GM19035 (cell line): ENCODE data around the gene KCNIP3.
"Not testable (repeated sequence)": the region's sequence is repeated elsewhere in the genome, so short reads cannot be mapped to it uniquely, and the experiment has no call there.

Source experiments
- ATAC-seq: cut with Tn5 transposase; IDR thresholded peaks from one replicate; pipeline ENCODE4 v1.9.1; 2021; ENCODE audit not compliant: unreplicated experiment

The KCNIP3 gene

DNA sequence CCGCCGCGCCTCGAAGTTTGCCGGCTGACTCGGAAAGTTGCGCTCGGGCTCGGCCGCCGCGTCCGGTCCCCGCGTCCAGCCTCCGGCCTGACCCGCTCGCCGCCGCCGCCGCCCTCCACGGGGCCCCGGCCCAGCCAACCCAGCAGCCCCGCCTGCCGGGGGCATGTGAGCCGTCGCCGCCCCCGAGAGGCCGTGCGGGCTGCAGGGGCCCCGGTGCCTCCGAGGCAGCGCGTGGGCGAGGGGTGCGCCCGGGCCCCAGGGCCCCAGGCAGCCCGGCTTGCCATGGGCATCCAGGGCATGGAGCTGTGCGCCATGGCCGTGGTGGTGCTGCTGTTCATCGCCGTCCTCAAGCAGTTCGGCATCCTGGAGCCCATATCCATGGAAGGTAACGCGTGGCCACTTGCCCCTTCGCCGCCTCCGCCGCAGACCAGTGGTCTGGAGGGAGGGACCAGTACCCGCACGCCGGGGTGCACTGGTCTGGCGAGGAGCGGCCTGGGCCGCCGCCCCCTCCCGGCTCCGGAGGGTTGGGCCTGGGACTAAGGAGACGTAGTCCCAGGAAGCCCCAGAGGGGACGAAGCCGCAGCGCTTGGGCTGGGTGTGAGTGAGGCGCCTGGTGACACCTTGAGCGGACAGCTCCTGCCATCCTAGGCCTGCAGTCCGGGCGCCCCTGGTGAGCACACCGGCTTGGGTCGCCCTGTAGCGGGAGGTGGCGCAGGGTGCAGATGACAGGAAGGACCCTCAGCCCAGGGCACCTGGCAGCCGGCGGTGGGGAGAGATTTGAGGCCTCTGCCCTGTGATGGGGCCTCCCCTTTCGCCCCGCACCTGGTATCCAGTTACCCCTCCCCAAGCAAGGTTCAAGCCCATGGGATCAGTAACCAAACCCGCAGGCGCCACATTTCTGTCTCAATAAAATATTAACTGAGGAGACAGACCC, 49.9 kb downstream of the KCNIP3 start:
- ATAC-seq = no peak

DNA sequence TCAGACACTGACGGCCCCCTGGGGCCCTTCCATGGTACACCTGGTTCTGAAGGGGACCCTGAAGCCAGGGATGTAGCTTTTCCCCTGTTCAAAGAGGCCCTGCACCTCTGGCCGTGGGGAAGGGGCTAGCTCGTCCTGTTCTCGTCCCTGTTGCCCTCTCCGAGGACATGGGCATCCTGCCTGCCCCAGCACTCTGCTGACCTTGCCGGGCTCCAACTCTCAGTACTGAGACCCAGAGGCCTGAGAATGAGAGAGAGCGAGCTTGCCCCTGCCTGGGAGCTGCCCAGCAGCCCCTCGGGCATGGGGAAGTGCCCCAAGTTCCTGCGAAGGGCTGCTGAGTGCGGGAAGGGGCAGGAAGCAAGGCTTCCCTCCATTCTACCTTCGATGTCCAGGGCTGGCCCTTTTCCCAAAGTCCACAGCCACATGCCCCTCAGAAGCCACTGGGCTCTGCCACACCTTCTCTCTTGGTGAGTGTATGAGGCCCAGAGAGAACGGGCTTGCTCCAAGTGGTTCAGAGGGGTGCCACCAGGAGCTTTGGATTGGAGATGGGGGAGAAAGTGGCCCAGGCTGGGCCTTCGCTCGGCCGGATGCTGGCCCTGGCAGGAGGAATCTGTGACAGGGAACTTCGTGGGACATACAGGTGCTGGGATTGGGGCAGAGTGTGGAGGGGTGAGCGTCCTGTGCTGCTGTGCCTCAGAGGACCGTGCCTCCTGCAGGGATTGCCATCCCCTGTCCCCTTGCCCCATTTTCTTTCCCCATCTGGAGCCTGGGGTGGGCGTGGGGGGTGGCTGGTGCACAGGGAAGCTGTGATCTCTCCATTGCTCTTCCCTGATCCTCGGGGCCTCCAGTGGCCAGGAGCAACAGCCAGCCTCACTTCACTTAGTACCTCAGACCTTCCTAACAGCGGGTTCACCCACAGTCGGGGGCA, 50.8 kb downstream of the KCNIP3 start:
- no peak for ATAC-seq

DNA sequence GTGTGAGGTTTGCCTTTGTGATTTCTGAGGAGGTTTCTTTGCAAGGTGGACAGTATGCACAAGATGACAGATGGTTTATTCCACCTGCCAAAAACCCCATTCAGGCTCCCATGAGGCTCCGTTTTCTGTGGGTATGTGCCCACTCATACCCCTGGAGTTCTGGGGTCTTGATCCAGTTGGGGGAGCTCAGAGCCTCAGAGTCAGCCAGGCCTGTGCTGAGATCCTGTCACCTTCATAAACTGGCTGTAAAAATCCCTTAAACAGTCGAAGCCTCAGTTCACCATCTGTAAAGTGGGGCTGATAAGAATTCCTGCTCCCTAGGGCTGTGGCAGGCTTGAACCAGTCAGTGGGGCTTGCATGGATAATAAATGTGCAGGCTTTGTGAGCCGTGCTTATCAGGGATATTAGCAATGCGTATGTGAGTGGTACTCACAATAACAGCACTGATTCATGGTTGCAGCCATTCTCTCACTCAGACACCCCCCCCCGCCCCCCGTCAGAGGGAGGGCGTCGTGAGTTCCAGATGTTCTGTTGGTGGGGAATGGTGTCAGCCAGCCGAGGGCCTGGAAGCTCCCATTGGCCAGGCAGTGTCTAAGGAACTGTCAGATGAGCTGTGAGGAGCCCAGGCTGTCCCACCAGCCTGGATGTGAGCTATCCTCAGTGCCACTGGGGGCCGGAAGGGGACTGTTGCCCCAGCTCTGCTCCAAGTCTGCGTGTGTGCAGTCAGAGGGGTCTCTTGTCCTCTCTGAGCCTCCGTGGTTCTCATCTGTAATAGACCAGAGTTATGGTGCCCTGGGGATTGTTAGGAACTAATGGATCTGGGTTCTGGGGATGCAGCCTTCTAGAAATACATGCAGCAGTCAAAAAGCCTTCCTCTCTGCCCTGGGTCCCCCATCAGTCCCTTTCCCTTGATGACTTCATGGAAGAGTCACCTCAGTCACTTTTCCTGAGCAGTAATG, 51.7 kb downstream of the KCNIP3 start:
- ATAC-seq = no peak

DNA sequence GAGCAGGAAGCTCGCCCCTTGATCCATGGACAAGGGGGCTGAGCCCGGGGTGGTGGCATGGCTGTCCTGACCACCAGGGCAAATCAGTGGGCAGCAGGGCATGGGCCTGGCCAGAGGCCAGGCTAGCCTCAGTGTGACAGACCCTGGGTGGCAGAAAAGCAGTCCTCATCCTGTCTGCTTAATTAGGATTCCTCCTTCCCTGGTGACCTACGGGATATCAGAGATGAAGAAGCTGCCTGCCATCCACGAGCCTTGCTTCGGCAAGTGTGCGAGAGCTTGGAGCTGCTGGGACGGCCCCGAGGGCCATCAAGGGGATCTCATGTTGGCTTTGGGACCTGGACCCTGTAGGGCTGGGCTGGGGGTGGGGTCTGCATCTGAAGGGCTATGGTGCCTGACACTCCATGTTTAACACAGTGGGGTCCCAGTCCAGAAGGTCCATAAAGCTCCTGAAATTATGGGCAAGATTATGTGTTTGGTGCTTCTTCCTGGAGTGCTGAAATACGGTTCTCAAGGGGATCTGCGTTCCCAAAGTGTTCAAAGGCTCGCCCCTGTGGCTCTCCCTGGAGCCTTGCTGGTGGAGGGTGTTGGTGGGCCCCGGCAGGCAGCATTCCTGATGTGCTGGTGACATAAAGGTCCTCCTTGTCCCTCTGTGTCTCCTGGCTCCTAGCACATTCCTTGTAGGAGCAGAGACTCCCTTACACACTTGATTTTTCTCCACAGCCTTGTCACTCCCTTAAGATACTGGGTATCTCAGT, 52.6 kb downstream of the KCNIP3 start:
- ATAC-seq = no peak

DNA sequence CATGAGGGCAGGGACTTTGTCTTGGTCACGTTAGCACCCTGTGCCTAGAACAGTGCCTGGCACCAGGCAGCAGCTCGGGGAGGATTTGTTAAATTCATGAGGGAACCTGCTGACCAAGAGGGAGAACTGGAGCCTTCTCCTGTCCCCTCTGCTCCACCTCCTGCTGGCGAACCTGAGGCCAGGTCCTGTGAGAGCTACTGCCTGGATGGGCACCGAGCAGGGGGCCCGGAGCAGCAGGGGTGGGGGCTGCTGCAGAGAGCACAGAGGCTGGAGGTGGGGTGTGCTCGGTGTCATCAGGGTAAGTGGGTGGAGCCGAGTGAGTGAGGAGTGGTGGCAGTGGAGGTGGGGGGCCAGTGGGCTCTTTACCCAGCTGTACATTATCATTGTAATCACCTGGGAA, 53.2 kb downstream of the KCNIP3 start:
- no peak for ATAC-seq

DNA sequence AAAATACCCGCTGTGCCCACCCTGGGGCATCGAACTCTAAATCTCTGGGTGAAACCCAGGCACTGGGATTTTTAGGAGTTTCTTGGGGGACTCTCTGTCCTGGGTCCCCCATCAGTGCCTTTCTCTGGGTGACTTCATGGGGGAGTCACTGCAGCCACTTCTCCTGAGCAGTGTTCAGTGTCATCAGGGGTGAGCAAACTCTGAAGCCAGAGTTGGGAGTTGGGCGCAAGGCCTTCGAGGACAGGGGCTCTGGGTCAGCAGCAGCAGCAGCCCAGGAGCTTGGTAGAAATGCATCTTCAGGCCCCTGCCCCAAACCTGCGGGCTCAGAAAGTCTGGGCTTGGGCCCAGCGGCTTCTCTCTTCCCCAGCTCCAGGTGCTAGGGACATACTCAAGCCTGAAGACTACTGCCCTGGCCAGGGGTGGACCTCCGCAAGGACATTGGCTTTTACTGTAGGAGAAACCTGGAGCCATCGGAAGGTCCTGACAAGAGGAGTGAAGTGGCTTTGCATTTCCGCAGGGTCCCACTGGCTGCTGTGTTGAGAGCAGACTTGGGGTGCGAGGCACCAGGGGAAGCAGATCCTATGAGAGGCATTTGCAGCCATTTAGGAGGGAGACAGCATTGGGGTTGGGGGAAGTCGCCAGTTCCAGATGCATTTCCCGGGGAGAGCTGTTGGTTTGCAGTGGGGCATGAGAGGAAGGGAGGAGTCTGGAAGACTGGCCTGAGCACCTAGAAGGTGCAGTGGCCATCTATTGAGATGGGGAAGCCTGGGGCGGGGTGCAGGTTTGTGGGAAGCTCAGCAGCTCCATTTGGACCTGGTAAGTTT, 53.8 kb downstream of the KCNIP3 start:
- ATAC-seq = no peak

DNA sequence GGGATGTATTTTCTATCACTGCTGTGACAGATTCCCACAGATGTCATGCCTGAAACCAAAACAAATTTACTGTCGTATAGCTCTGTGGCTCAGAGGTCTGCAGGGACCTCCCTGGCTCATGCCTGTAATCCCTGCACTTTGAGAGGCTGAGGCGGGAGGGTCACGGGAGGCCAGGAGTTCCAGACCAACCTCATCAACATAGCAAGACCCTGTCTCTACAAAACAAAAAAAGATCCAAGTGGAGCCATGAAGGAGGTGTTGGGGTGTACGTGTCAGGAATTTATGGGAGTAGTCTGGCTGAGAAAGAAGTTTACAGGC, 54.4 kb downstream of the KCNIP3 start:
- ATAC-seq = no peak

DNA sequence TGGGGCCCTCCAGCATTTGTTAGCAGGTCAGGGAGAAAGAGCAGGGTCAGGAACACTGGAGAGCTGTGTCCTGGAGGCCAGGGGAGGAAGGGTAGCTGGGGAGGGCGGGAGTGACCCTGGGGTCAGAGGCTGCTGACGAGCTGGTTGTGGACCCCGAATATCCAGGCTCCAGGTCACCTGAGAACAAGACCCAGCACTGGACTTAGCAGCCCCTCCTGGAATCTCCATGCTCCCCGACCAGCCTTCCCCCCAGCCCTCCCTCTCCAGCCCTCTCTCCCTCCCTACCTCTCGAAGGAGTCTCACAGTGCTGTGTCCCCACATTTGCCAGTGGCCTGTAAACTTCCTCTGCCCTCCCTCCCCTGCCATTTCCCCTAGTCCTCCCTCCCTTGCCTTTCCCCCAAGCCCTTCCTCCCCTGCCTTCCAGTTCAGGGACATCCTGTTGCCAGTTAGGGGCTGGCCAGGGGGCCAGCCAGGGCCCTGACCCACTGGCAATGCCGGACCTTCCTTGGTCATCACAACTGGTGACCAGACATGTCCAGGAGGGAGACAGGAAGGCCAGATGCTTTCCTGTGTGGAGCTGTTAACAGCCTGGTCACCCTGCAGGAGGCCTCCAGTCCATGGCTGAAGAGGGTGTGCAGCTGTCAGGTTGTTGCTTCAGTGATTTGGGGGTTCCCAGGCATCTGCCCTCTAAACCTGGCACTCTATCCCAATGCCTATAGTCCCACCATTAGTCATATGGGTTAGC, 55.3 kb downstream of the KCNIP3 start:
- no peak for ATAC-seq

DNA sequence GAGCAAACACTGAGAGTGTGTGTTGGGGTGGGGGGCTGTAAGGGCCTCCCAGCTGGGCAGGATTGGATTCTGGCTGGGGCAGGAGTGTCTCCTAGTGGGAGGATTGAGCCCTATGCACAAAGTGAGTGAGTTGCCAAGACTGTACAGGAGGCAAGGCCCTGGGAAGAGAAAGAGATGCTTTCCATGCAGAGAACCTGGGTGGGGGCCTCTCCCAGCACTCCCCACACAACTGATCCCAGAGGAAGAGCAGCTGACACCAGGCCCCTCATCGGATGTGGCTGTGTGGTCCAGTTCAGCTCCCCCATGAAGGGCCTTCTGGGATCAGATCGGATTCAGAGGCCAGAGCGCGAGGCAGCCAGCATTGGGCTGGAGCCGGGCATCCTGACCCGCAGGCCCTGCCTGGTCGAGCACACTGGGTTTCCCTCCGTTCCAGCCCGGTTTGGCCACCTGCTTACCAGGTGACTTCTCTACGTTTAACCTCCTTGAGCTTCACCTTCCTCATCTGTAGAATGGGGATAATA, 56.0 kb downstream of the KCNIP3 start:
- ATAC-seq = no peak

DNA sequence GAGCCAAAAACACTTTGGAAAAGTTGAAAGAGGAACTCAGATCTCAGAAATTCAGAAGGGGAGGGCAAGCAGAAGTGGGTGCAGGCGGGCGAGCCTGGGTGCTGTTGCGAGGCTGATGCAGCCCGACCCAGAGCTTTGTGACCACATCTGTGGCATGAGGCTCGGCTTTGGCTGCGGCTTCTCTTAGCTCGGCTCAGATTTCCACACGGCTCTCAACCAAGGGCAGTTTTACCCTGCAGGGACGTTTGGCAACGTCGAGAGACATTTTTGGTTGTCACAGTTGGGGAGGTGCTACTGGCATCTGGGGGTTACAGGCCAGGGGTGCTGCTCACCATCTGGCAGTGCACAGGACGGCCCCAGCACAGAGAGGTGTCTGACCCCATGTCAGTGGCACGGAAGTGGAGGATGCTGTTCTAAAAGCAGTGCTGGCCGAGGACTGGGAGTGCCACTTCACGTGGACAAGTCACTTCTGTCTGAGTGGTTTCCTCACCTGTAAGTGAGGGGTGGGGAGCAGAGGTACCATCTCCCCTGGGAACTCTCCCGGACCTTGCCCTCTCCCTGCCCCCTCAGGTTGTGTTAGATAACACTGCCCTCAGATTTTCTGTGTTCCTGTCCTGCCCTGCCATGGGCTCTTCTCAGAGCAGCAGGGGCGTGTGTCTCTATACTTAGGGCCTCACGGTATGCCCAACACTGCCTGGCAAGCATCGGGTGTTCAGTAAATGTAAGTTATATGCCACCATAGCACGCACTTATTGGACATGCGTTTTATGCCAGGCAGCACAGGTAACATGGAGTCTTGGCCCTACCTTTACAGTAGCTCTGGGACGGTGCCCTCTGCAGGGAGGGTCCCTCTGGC, 56.7 kb downstream of the KCNIP3 start:
- ATAC-seq = no peak

DNA sequence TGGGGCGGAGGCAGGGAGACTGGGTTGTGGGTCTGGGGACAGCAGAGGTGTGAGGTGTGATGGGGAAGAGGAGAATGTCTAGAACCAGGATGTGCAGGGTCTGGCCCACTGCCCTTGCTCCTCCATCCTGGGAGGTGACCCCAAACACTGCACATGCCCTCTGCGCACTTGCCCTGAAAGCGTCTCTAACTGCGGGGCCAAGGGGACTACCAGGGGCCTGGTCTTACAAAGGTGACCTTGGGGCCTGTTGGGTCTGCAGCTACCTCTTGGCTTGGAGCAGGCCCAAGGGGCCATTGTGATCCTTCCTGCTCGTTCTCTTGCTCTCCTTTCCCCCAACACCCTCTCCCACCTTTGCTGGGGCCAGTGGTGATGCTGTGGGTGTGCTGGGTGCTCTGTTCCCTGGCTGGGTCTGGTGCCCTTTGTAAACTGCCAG, 57.3 kb downstream of the KCNIP3 start:
- no peak for ATAC-seq

DNA sequence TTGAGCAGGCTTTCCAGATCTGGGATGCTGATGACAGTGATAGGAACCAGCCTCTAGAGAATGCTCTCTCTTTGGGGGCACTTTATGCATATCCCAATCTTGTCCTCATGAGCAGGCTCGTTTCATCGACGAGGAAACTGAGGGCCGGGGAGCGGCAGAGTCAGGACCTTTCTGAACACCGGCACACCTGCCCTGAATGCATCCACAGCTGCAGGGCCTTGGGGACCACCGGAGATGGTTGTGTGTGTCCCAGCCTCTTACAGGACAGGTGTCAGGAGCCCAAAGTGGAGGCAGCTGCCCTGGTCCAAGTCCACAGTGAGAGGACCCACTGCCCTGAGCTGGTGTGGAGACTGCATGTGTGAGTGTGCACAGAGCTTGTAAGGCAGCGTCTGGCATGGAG, 57.8 kb downstream of the KCNIP3 start:
- no peak for ATAC-seq

DNA sequence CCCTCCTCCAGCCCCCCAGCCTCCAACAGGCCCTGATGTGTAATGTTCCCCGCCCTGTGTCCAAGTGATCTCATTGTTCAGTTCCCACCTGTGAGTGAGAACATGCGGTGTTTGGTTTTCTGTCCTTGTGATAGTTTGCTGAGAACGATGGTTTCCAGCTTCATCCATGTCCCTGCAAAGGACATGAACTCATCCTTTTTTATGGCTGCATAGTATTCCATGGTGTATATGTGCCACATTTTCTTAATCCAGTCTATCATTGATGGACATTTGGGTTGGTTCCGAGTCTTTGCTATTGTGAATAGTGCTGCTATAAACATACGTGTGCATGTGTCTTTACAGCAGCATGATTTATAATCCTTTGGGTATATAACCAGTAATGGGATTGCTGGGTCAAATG, 58.3 kb downstream of the KCNIP3 start:
- ATAC-seq = not testable (repeated sequence)

DNA sequence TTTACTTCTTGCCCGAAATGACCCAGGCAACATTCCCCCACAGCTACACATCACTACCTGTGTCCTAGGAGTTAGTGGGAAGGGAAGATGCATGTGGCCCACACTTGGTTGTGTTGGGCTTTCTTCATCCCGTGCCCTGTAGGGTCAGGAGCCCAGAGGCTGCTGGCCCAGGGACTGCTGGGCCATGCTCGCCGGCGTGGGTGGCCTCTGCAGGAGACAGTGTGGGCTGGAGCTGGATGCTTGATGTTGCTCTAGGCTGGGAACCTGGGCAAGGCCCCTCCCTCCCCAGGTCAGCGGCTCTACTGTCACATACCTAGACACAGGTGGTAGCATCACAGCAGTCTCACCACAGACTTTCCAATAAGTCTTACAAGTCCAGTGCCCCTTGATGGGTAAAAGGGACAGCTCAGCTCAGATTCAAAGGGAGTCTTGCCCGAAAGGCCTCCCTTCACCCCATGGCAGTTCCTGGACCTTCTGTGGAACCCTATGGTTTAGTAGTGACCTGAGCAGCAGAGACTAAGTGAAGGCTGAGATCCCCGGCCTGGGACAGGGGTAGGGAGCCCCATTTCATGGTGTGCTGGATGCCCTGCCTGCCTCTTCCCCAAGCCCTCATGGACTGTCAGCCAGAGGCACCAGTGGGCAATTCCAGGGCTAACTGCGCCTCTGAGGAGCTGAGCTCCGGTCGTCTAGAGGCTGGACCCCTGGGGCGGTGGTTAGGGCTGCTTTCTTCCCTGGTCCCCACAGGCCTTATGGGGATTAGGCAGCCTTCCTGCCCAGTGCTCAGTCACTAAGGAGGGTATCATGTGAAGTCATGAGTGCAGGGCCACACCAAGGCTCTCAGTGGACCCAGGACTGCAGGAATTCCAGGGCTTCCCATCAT, 59.9 kb downstream of the KCNIP3 start:
- no peak for ATAC-seq

DNA sequence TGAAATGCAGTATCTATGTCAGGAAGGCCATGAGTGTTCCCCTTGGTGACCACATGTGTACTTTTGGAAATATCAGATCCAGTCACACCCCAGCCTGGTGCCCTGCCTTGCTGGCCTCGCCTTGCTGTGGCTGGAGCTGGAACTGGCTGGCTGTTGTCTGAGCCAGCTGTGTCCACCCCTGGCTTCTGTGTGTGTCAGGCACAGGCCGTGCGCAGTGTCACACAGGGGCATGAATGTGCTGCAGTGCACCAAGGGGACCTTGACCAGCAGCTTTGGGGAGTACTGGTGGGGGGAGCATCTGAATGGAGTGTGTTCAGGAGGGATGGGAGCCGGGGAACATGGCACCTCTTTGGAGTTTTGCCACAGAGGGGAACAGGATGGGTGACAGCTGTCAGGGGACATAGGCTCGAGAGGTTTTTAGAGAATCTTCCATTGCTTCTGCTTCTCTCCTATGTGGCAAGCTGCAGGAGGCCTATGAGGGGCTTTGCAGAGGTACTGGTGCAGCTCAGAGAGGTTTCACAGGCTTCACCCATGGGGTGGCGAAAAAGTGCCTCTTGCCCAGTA, 60.7 kb downstream of the KCNIP3 start:
- no peak for ATAC-seq

DNA sequence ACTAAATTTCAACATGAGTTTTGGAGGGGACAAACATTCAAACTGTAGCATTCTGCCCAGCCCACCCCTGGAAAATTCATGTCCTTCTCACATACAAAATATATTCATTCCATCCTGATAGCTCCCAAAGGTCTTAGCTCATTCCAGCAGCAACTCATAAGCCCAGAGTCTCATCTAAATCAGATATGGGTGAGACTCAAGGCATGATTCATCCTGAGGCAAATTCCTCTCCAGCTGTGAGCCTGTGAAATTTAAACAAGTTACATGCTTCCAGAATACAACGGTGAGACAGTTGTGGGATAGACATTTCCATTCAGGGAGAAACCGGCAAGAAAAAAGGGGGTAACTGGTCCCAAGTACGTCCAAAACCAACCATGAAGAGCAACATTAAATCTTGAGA, 61.9 kb downstream of the KCNIP3 start:
- ATAC-seq = no peak
